Activated CD8-positive, alpha-beta memory T cell treated with anti-CD3 and anti-CD28 coated beads, Interleukin-2, amount 50 U/mL, for 1 hour (primary cell): ENCODE data around the gene KCNH6.

Experiments used
- DNase-seq: peaks from one replicate; pipeline ENCODE4 v3.0.0-alpha.2; 2020; ENCODE audit errors: extremely low read depth

The KCNH6 gene

DNA sequence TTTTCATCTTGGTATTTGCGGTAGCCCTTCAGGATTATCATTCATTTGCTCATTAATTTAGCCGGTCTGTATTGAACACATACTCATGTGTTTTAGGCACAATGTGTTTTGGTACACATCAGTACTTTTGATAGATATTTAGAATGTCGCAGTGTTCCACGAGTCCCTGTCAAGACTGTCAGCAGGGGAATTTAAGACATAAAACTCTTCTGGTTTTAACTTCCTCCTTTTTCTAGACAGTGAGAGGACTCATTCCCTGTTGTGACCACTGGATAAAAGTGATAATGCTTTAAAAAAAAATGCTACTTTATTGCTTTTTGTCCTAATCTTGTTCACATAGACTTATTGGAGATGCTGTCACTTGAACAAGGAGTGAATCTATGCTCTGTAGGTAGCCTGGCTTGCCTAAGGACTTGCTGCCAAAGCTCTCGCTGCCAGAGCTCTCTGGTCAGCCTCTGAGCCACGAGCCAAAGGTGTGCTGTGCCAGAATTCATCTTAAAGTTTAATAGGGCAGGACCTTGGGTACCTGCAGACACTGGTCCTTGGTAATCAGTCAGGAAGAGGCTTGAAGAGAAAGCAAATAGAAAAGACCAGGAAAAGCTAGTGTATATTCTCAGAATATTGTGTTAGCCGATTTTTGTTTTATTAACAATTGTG lies 32.5 kb downstream of the KCNH6 start:
- DNase-seq = no peak

DNA sequence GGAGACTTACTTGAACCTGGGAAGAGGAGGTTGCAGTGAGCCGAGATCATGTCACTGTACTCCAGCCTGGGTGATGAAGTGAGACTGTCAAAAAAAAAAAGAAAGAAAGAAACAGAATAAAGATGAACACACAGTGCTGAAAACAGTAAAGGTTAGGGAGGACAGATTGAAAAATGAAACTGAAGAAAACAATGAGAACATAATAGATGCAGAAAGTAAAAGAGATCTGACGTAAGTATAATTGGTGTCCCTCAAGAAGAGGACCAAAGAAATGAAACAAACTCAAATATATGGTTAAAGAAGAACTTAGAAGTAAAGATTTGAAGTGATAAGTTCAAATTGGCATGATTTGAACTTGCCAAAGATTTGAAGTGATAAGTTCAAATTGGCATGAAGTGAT lies 34.3 kb downstream of the KCNH6 start:
- no peak for DNase-seq

GRCh38 chr17:63558441-63558840 lies 35.3 kb downstream of the KCNH6 start:
- DNase-seq = no peak

GRCh38 chr17:63561819-63562218 lies 38.7 kb downstream of the KCNH6 start:
- DNase-seq = no peak

- DNase-seq = no peak
Observed at GRCh38 chr17:63563339-63563738, 40.2 kb downstream of the KCNH6 start.

DNA sequence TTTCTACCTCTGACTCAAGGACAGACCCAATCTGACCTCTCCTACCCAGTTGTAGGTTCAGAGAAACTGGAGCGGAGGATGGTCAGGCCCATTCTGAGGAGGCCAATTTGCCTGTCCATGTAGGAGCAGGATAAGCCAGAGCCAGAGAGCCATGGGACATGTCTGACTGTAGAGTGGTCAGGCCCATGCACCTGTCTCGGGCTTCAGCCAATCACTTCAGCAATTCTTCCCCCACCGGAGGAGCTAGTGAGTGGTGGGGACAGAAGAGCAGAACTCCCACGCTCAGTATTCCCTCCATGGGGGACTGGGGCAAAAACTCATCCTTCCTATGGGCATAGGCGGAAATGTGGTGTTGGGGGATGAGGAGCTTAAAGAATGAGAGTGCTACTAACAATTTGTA lies 41.4 kb downstream of the KCNH6 start:
- DNase-seq = no peak

DNA sequence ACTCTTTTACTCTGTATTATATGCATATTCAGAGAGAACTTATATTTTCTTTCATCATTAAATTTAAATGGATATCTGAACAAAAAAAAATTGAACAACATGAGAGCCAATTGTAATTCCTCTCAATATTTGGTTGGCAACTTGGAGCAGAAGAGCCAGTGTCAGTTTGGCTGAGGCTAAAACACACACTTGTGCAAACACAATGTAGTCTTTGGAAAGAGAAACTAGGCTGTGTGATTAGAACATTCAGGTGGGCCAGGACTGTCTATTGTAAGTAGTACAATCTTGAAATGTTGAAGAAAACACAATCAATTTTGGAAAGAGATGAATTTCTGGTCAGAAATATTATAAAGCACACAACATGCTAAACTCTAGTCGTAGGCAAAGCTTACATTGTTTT lies 44.1 kb downstream of the KCNH6 start:
- DNase-seq = no peak

DNA sequence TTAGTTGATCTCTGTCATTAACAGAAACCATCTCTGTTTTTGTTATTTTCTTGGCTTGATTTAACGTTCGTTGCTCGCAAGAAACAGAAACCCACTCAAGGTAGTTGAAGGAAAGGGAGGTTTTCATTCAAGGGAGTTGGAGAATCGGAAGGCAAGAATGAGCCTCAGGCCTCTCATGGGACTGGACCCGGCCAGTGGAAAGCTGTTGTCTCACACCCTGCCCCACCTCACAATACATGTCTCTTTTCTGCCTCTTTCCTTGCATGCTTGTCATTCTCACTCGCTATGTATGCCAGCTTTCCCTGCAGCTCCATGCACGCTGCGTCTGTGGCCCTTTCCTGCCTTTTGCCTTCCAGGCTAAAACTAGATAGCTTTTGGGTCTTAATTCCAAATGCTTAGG lies 45.4 kb downstream of the KCNH6 start:
- DNase-seq = no peak

DNA sequence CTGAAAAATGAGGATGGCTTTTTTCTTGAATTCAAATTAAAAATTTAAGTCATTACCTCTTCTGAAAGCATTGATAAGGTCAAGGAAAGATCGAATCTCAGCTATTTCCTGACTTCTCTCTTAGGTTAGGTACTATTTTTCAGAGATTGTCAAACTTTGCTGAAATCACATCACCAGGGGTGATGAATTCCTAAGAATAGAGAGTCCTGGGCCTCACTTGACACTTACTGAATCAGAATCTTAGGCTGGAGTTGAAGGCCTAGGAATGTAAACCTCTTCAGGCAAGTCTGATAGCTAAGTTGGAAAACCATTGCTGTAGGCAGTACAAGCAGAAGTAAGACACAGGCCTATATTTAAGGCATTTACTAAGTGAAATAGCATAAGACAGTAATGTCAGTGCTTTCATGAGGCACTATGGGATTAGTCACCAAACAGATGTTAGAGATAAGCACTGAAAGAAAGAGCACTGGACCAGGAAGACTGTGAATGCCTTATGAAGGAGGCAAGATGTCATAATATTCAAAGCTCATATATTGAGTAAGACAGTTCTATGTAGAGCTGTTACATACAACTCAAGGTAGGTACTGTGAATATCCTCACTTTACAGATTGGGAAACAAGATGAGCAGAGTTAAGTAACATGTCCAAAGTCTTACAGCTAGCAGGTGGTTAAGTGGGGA lies 48.6 kb downstream of the KCNH6 start:
- no peak for DNase-seq

GRCh38 chr17:63573634-63574033 lies 50.5 kb downstream of the KCNH6 start:
- DNase-seq = no peak

DNA sequence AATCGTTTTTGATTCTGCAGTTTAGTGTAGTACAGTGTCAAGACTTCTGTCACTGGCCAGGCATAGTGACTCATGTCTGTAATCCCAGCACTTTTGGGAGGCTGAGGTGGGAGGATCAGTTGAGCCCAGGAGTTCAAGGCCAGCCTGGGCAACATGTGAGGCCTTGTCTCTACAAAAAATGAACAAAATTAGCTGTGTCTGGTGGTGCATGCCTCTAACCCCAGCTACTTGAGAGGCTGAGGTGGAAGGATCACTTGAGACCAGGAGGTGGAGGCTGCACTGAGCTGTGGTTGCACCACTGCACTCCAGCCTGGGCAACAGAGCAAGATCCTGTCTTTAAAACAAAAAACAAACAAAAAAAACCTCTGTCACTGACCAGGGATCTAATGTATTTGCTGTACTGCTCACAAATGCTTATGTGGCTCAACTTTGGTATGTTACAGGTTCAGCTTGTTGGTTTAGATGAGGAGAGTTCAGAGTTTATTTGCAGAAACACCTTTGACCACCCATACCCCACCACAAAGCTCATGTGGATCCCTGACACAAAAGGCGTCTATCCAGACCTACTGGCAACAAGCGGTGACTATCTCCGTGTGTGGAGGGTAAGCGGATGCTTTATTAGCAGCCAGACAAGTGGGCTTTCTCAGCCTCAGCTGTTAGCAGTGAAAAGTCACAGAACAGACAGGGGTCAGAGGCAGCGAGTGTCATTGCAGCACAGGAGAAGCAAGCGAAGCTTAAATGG lies 55.0 kb downstream of the KCNH6 start:
- no peak for DNase-seq

- no peak for DNase-seq
Observed at GRCh38 chr17:63578769-63579111, 55.6 kb downstream of the KCNH6 start.

- DNase-seq = no peak
Observed at GRCh38 chr17:63579633-63580032, 56.5 kb downstream of the KCNH6 start.

GRCh38 chr17:63587770-63588169 lies 64.6 kb downstream of the KCNH6 start:
- no peak for DNase-seq

- no peak for DNase-seq
Observed at GRCh38 chr17:63588797-63589196, 65.6 kb downstream of the KCNH6 start.

DNA sequence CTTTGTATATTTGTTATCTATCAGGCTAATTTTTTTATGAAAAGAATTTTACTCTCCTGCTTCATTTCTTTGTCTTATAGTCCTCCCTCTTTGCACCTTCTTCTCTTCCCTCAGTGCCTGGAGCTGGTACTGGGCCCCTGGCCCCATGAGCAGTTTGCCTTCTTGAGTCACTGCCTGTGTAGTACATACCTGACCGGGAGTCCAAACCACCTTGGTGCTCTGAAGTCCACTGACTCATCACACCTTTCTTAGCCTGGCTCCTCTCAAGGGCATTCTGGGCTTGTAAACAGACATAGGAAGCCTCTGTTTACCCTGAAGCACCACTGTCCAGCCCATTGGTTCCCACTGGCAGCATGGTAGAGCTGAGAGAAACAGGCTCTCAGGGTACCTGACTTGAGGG lies 66.5 kb downstream of the KCNH6 start:
- no peak for DNase-seq

- no peak for DNase-seq
Observed at GRCh38 chr17:63592797-63593196, 69.6 kb downstream of the KCNH6 start.

DNA sequence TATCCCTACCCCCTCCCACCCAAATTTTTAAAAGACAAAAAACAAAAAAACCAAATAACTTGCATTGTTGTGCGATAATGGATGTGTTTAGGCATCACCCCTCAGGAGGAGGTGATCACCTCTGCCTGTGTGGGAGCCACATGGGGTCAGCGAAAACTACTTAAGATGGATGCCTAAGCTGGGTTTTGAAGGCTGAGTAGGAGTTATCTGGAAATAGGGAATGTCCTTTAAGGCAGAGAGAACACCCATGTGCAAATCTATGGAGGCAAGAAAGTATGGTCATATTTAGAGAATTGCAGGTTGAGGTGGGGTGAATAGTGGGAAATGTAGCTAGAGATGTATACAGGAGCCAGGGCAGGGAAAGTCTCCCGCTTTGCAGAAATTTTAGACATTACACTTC lies 72.0 kb downstream of the KCNH6 start:
- no peak for DNase-seq
